ENCODE results near the gene MARCKSL1.
"Not testable (repeated sequence)": the region's sequence is repeated elsewhere in the genome, so short reads cannot be mapped to it uniquely, and the experiment has no call there.

Gene MARCKSL1

GRCh38 chr1:32335790-32336590, at the start of gene MARCKSL1:
MARCKSL1 (minus strand) TSS chr1:32336233; CDS start chr1:32336033, 200 bp downstream.
- peak; percentile 82 for DNase-seq

- no peak for DNase-seq
Measured at GRCh38 chr1:32380057-32380456, 44.0 kb upstream of the MARCKSL1 start.

- DNase-seq: no peak
Measured at GRCh38 chr1:32377541-32378220, 41.6 kb upstream of the MARCKSL1 start.

GRCh38 chr1:32376199-32376598, 40.2 kb upstream of the MARCKSL1 start:
- DNase-seq: no peak

GRCh38 chr1:32373996-32374592, 38.1 kb upstream of the MARCKSL1 start:
- no peak for DNase-seq

GRCh38 chr1:32372149-32372756, 36.2 kb upstream of the MARCKSL1 start:
- no peak for DNase-seq

- no peak for DNase-seq
Measured at GRCh38 chr1:32367912-32368635, 32.0 kb upstream of the MARCKSL1 start.

GRCh38 chr1:32365445-32365844, 29.4 kb upstream of the MARCKSL1 start:
- no peak for DNase-seq

GRCh38 chr1:32364836-32365235, 28.8 kb upstream of the MARCKSL1 start:
- no peak for DNase-seq

GRCh38 chr1:32363713-32364112, 27.7 kb upstream of the MARCKSL1 start:
- DNase-seq: no peak

- DNase-seq: no peak
Measured at GRCh38 chr1:32362474-32363313, 26.7 kb upstream of the MARCKSL1 start, which contains the start of the genes FAM229A and TSSK3. FAM229A (minus strand) TSS chr1:32362485; CDS start chr1:32362091, 394 bp downstream. TSSK3 (plus strand) TSS chr1:32362539; CDS start chr1:32362702, 163 bp downstream.

GRCh38 chr1:32361674-32362473, 25.8 kb upstream of the MARCKSL1 start:
- peak; percentile 25 for DNase-seq

GRCh38 chr1:32361308-32361673, 25.3 kb upstream of the MARCKSL1 start:
- DNase-seq: no peak

- no peak for DNase-seq
Measured at GRCh38 chr1:32358435-32358834, 22.4 kb upstream of the MARCKSL1 start.

GRCh38 chr1:32357614-32358013, 21.6 kb upstream of the MARCKSL1 start:
- DNase-seq: no peak

GRCh38 chr1:32356478-32356877, 20.4 kb upstream of the MARCKSL1 start:
- no peak for DNase-seq

GRCh38 chr1:32355778-32356177, 19.7 kb upstream of the MARCKSL1 start:
- not testable (repeated sequence) for DNase-seq

- no peak for DNase-seq
Measured at GRCh38 chr1:32353886-32354570, 18.0 kb upstream of the MARCKSL1 start.

- no peak for DNase-seq
Measured at GRCh38 chr1:32353431-32353830, 17.4 kb upstream of the MARCKSL1 start.

GRCh38 chr1:32352831-32353383, 16.9 kb upstream of the MARCKSL1 start:
- no peak for DNase-seq

Data from NCI-H2171 (cell line).